GM19025 (cell line): ENCODE results near the gene TEC.
A peak's percentile ranks its signal among the peaks of the same experiment; 100 is the strongest.
"Not testable (repeated sequence)": the region's sequence is repeated elsewhere in the genome, so short reads cannot be mapped to it uniquely, and the experiment has no call there.

Source experiments
- ATAC-seq: cut with Tn5 transposase; IDR thresholded peaks from one replicate; pipeline ENCODE4 v1.9.1; 2021; ENCODE audit warnings: mild to moderate bottlenecking, low read depth, moderate library complexity; ENCODE audit not compliant: unreplicated experiment

TEC gene

GRCh38 chr4:48268956-48269860 is at the start of gene TEC:
Gene TEC (minus strand): TSS chr4:48269838. CDS start chr4:48228614, 41,224 bp downstream.
- peak; percentile 23 for ATAC-seq

- peak; percentile 85 for ATAC-seq
These were observed 46.3 kb upstream of the TEC start for GRCh38 chr4:48315728-48316630.

- not testable (repeated sequence) for ATAC-seq
These were observed 45.1 kb upstream of the TEC start for GRCh38 chr4:48314746-48315145.

GRCh38 chr4:48311896-48312295 is 42.3 kb upstream of the TEC start:
- ATAC-seq, result no peak

GRCh38 chr4:48308901-48309300 is 39.3 kb upstream of the TEC start:
- ATAC-seq, result no peak

GRCh38 chr4:48307528-48307927 is 37.9 kb upstream of the TEC start:
- peak; percentile 85 for ATAC-seq

GRCh38 chr4:48305508-48305907 is 35.9 kb upstream of the TEC start:
- ATAC-seq, result no peak

GRCh38 chr4:48300004-48300403 is 30.4 kb upstream of the TEC start:
- no peak for ATAC-seq

- ATAC-seq, result no peak
These were observed 29.9 kb upstream of the TEC start for GRCh38 chr4:48299560-48299959.

- ATAC-seq, result no peak
These were observed 27.7 kb upstream of the TEC start for GRCh38 chr4:48297256-48297846.

GRCh38 chr4:48296365-48296764 is 26.7 kb upstream of the TEC start:
- peak; percentile 80 for ATAC-seq

- ATAC-seq, result no peak
These were observed 25.5 kb upstream of the TEC start for GRCh38 chr4:48295116-48295515.

GRCh38 chr4:48292218-48292790 is 22.7 kb upstream of the TEC start:
- ATAC-seq, result not testable (repeated sequence)

- no peak for ATAC-seq
These were observed 20.6 kb upstream of the TEC start for GRCh38 chr4:48290146-48290772.

GRCh38 chr4:48286060-48286459 is 16.4 kb upstream of the TEC start:
- not testable (repeated sequence) for ATAC-seq

GRCh38 chr4:48285640-48286039 is 16.0 kb upstream of the TEC start:
- not testable (repeated sequence) for ATAC-seq

- ATAC-seq, result no peak
These were observed 6.0 kb upstream of the TEC start for GRCh38 chr4:48275686-48276085.

GRCh38 chr4:48275247-48275646 is 5.6 kb upstream of the TEC start:
- ATAC-seq, result peak; percentile 37

- no peak for ATAC-seq
These were observed 2.0 kb upstream of the TEC start for GRCh38 chr4:48271626-48272025.

- no peak for ATAC-seq
These were observed 1.4 kb upstream of the TEC start for GRCh38 chr4:48270951-48271473.
